Measurements from ENCODE around the gene IFFO2.

The IFFO2 gene

GRCh38 chr1:18934205-18935000 is 22.1 kb downstream of the IFFO2 start:
- DNase-seq: no peak

- no peak for DNase-seq
Measured at GRCh38 chr1:18932879-18933278, 23.6 kb downstream of the IFFO2 start.

GRCh38 chr1:18932387-18932786 is 24.1 kb downstream of the IFFO2 start:
- no peak for DNase-seq

GRCh38 chr1:18931730-18932129 is 24.7 kb downstream of the IFFO2 start:
- DNase-seq: no peak

- no peak for DNase-seq
Measured at GRCh38 chr1:18929686-18930085, 26.8 kb downstream of the IFFO2 start.

GRCh38 chr1:18928985-18929384 is 27.5 kb downstream of the IFFO2 start:
- DNase-seq: no peak

- no peak for DNase-seq
Measured at GRCh38 chr1:18928406-18928805, 28.1 kb downstream of the IFFO2 start.

- DNase-seq: no peak
Measured at GRCh38 chr1:18927654-18928272, 28.7 kb downstream of the IFFO2 start.

GRCh38 chr1:18927082-18927653 is 29.3 kb downstream of the IFFO2 start:
- no peak for DNase-seq

GRCh38 chr1:18926315-18927081 is 30.0 kb downstream of the IFFO2 start:
- DNase-seq: no peak

- DNase-seq: no peak
Measured at GRCh38 chr1:18925279-18925678, 31.2 kb downstream of the IFFO2 start.

GRCh38 chr1:18924221-18924691 is 32.2 kb downstream of the IFFO2 start:
- no peak for DNase-seq

GRCh38 chr1:18923756-18924211 is 32.7 kb downstream of the IFFO2 start:
- DNase-seq: no peak

- no peak for DNase-seq
Measured at GRCh38 chr1:18922848-18923755, 33.4 kb downstream of the IFFO2 start.

- no peak for DNase-seq
Measured at GRCh38 chr1:18922319-18922726, 34.2 kb downstream of the IFFO2 start.

GRCh38 chr1:18921516-18922251 is 34.8 kb downstream of the IFFO2 start:
- no peak for DNase-seq

GRCh38 chr1:18920931-18921330 is 35.5 kb downstream of the IFFO2 start:
- DNase-seq: no peak

GRCh38 chr1:18919956-18920355 is 36.5 kb downstream of the IFFO2 start:
- no peak for DNase-seq

- no peak for DNase-seq
Measured at GRCh38 chr1:18919197-18919905, 37.1 kb downstream of the IFFO2 start.

GRCh38 chr1:18918417-18918816 is 38.1 kb downstream of the IFFO2 start:
- DNase-seq: no peak

All from cortex of kidney (tissue), 1 donor.